Measurements from ENCODE around the gene CDKAL1.

The CDKAL1 gene

DNA sequence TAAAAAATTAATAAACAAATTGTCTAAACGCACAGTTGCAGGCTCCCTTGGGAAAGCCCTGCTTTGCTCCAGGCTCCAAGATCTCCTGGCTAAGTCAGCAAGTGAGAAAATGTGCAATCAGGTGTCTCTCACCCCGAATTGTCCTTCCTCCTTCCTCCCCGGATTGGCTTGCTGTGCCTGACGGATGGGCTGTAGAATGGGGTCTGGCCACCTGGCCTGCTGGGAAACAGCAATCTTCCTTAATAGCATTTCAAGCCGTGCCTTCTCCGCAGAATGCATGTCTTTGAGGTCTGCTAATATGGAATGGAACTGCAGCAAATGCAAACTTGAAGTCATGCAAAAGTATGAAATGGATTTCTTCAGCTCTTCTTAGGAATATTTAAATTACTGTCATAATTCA, 43.7 kb upstream of the CDKAL1 start:
- TF ChIP-seq, protein P1, sequence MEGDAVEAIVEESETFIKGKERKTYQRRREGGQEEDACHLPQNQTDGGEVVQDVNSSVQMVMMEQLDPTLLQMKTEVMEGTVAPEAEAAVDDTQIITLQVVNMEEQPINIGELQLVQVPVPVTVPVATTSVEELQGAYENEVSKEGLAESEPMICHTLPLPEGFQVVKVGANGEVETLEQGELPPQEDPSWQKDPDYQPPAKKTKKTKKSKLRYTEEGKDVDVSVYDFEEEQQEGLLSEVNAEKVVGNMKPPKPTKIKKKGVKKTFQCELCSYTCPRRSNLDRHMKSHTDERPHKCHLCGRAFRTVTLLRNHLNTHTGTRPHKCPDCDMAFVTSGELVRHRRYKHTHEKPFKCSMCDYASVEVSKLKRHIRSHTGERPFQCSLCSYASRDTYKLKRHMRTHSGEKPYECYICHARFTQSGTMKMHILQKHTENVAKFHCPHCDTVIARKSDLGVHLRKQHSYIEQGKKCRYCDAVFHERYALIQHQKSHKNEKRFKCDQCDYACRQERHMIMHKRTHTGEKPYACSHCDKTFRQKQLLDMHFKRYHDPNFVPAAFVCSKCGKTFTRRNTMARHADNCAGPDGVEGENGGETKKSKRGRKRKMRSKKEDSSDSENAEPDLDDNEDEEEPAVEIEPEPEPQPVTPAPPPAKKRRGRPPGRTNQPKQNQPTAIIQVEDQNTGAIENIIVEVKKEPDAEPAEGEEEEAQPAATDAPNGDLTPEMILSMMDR (IDR thresholded peaks at IDR 0.05; ENCODE audit: insufficient read depth, low read length) = no peak
- TF ChIP-seq POLR2AphosphoS5 (IDR thresholded peaks at IDR 0.05; ENCODE audit: low read depth) = no peak
- TF ChIP-seq SPI1 (IDR thresholded peaks at IDR 0.05; ENCODE audit: borderline replicate concordance, low read depth) = no peak
- TF ChIP-seq, protein P2, sequence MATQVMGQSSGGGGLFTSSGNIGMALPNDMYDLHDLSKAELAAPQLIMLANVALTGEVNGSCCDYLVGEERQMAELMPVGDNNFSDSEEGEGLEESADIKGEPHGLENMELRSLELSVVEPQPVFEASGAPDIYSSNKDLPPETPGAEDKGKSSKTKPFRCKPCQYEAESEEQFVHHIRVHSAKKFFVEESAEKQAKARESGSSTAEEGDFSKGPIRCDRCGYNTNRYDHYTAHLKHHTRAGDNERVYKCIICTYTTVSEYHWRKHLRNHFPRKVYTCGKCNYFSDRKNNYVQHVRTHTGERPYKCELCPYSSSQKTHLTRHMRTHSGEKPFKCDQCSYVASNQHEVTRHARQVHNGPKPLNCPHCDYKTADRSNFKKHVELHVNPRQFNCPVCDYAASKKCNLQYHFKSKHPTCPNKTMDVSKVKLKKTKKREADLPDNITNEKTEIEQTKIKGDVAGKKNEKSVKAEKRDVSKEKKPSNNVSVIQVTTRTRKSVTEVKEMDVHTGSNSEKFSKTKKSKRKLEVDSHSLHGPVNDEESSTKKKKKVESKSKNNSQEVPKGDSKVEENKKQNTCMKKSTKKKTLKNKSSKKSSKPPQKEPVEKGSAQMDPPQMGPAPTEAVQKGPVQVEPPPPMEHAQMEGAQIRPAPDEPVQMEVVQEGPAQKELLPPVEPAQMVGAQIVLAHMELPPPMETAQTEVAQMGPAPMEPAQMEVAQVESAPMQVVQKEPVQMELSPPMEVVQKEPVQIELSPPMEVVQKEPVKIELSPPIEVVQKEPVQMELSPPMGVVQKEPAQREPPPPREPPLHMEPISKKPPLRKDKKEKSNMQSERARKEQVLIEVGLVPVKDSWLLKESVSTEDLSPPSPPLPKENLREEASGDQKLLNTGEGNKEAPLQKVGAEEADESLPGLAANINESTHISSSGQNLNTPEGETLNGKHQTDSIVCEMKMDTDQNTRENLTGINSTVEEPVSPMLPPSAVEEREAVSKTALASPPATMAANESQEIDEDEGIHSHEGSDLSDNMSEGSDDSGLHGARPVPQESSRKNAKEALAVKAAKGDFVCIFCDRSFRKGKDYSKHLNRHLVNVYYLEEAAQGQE (IDR thresholded peaks at IDR 0.05; ENCODE audit: insufficient replicate concordance, low read depth) = no peak
- no peak for TF ChIP-seq GABPA (IDR thresholded peaks at IDR 0.05; ENCODE audit: low read depth)
- no peak overlapping the region for H3K4me3 ChIP-seq (replicated peaks; ENCODE audit: insufficient read depth, low read length)
- no peaks in the 10 kb centered on the region for H3K27me3 ChIP-seq (ENCODE audit: insufficient read depth, poor library complexity, severe bottlenecking)
- no peak overlapping the region for H3K27ac ChIP-seq (replicated peaks)
- no peak for DNase-seq (ENCODE audit: low read depth in 1 of 2, low spot score in 1 of 2)

DNA sequence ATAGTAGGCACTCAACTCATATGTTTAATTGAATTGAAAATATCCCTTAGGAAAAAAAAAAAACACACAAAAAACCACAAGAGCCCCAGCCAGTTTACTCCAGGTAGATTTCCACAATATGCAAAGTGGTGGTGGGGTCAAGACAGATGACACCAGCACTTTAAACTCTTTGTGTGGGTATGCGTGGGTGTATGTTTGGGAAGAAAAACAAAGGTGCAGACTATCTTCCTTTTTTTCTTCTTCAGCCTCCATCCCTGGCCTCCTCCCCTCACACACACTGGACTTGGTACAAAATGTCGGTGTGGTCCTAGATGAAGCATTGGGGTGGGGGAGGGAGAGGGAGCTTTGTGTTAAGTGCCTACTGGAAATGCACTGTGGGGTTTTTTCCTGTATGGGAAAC, 42.2 kb upstream of the CDKAL1 start:
- Histone ChIP-seq H3K4me3 (replicated peaks; ENCODE audit: insufficient read depth, low read length) (no peak overlapping the region), H3K27me3 (ENCODE audit: insufficient read depth, poor library complexity, severe bottlenecking) (no peaks in the 10 kb centered on the region), H3K27ac (replicated peaks) (no peak overlapping the region)
- DNase-seq (ENCODE audit: low read depth in 1 of 2, low spot score in 1 of 2) = no peak
- TF ChIP-seq GABPA (IDR thresholded peaks at IDR 0.05; ENCODE audit: low read depth) (no peak), POLR2AphosphoS5 (IDR thresholded peaks at IDR 0.05; ENCODE audit: low read depth) (no peak), SPI1 (IDR thresholded peaks at IDR 0.05; ENCODE audit: borderline replicate concordance, low read depth) (no peak)
- TF ChIP-seq, protein P2 (IDR thresholded peaks at IDR 0.05; ENCODE audit: insufficient replicate concordance, low read depth) = no peak
- TF ChIP-seq, protein P1 (IDR thresholded peaks at IDR 0.05; ENCODE audit: insufficient read depth, low read length) = no peak

DNA sequence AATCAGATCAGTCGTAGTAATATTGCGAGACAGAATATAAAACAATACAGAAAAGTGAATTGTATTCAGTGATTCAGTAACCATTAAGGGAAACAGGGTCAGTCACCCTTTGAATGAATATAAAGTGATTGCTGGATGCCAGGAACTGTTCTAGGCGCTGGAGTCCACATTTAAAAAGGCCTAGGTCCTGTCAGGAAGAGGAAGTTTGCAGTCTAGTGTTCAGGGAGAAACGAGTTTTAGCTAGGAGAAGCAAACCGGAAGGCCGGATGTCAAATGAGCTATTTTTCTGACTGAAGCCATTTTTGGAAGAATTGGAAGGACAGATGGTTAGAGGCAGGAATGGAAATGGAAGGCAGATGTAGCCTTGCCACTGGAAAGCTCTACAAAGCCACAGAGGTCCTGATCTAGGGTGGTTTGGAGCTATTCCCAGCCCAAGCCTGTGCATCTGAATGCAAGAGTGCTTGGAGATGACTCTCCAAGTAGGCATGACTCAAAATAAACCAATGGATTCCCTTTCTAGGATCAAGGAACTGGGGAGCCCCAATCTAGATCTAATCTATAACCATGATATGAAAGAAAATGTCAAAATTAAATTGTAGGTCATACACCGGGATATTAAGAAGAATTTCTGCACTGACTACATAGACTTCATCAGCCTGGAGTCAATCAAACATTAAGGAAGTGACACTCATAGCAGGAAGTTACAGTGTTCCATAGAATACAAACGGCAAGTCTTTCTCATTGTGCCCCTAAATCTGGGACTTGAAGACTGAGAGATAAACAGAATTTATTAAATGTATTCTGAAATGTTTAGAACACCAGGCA, 36.8 kb upstream of the CDKAL1 start:
- Histone ChIP-seq H3K27me3 (ENCODE audit: insufficient read depth, poor library complexity, severe bottlenecking) (no peaks in the 10 kb centered on the region), H3K4me3 (replicated peaks; ENCODE audit: insufficient read depth, low read length) (no peak overlapping the region), H3K27ac (replicated peaks) (no peak overlapping the region)
- TF ChIP-seq, protein P1 (IDR thresholded peaks at IDR 0.05; ENCODE audit: insufficient read depth, low read length) = no peak
- TF ChIP-seq, protein P2 (IDR thresholded peaks at IDR 0.05; ENCODE audit: insufficient replicate concordance, low read depth) = no peak
- TF ChIP-seq POLR2AphosphoS5 (IDR thresholded peaks at IDR 0.05; ENCODE audit: low read depth) = no peak
- no peak for TF ChIP-seq GABPA (IDR thresholded peaks at IDR 0.05; ENCODE audit: low read depth)
- peak; percentile 31; the same call in 1 of the 2 replicates for TF ChIP-seq SPI1 (IDR thresholded peaks at IDR 0.05; ENCODE audit: borderline replicate concordance, low read depth)
- no peak for DNase-seq (ENCODE audit: low read depth in 1 of 2, low spot score in 1 of 2)
